Neutrophil (primary cell): ENCODE results near the gene GMDS.

Source experiments
- H3K27ac ChIP-seq: fragments of 200-600 bp; sonication (generic); 2 replicates; pipeline ENCODE4 v1.5.1; 2016; ENCODE audit warnings: mild to moderate bottlenecking, moderate library complexity
- H3K27me3 ChIP-seq: fragments of 200-600 bp; sonication (generic); 2 replicates; pipeline ENCODE4 v1.6.0; 2016; ENCODE audit warnings: mild to moderate bottlenecking
- H3K36me3 ChIP-seq: fragments of 200-600 bp; sonication (generic); 2 replicates; pipeline ENCODE4 v1.5.1; 2017
- H3K4me1 ChIP-seq, 2 experiments: fragments of 200-600 bp in 1 of 2; sonication (generic) in 1 of 2; 1 replicate in 1 of 2; 2 replicates in 1 of 2; pipeline versions ENCODE4 v1.5.1 to v1.6.1; 2013 to 2016; ENCODE audit warnings: low read depth in 1 of 2, low read length in 1 of 2, mild to moderate bottlenecking in 1 of 2, moderate library complexity in 1 of 2; ENCODE audit not compliant: control insufficient read depth in 1 of 2, insufficient read depth in 1 of 2
- H3K4me3 ChIP-seq, 2 experiments: fragments of 200-600 bp in 1 of 2; sonication (generic) in 1 of 2; 1 replicate in 1 of 2; 2 replicates in 1 of 2; pipeline ENCODE4 v1.5.1; 2013 to 2016; ENCODE audit warnings: low read depth in 1 of 2, low read length in 1 of 2, mild to moderate bottlenecking in 1 of 2, moderate library complexity in 1 of 2
- H3K9me3 ChIP-seq: fragments of 200-600 bp; sonication (generic); 2 replicates; pipeline ENCODE4 v1.5.1; 2016
- TF ChIP-seq, protein P1 (sequence below): fragments of 200-600 bp; sonication (generic); IDR thresholded peaks from 2 replicates; pipeline ENCODE4 v1.5.1; 2016; ENCODE audit warnings: antibody characterized with exemption

Gene GMDS

DNA sequence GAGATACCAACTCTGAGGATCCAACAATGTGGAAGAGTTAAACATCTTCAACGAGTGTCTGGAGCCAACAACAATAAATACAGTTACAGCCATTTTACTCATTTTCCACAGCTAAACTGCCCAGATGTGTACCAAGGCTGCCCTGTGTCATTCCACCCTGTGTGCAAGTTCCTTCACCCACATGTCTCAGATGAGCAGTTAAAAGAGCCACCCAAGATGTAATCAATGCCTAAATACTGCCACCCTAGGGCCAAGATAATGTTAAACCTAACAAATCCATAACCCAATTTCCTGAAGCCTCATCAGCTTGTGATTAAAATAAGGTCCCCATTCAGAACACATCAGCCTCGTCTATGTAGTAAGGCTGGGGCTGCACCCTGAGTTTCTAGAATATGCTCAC lies 59.9 kb downstream of the GMDS start:
- H3K27me3 ChIP-seq, result no peaks in the 10 kb centered on the region
- H3K36me3 ChIP-seq, result no peaks in the 10 kb centered on the region
- no peak overlapping the region for H3K4me3 ChIP-seq
- H3K9me3 ChIP-seq, result no peaks in the 10 kb centered on the region
- no peak overlapping the region for H3K27ac ChIP-seq
- no peaks in the 10 kb centered on the region for H3K4me1 ChIP-seq
- TF ChIP-seq, protein P1, sequence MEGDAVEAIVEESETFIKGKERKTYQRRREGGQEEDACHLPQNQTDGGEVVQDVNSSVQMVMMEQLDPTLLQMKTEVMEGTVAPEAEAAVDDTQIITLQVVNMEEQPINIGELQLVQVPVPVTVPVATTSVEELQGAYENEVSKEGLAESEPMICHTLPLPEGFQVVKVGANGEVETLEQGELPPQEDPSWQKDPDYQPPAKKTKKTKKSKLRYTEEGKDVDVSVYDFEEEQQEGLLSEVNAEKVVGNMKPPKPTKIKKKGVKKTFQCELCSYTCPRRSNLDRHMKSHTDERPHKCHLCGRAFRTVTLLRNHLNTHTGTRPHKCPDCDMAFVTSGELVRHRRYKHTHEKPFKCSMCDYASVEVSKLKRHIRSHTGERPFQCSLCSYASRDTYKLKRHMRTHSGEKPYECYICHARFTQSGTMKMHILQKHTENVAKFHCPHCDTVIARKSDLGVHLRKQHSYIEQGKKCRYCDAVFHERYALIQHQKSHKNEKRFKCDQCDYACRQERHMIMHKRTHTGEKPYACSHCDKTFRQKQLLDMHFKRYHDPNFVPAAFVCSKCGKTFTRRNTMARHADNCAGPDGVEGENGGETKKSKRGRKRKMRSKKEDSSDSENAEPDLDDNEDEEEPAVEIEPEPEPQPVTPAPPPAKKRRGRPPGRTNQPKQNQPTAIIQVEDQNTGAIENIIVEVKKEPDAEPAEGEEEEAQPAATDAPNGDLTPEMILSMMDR, result no peak

DNA sequence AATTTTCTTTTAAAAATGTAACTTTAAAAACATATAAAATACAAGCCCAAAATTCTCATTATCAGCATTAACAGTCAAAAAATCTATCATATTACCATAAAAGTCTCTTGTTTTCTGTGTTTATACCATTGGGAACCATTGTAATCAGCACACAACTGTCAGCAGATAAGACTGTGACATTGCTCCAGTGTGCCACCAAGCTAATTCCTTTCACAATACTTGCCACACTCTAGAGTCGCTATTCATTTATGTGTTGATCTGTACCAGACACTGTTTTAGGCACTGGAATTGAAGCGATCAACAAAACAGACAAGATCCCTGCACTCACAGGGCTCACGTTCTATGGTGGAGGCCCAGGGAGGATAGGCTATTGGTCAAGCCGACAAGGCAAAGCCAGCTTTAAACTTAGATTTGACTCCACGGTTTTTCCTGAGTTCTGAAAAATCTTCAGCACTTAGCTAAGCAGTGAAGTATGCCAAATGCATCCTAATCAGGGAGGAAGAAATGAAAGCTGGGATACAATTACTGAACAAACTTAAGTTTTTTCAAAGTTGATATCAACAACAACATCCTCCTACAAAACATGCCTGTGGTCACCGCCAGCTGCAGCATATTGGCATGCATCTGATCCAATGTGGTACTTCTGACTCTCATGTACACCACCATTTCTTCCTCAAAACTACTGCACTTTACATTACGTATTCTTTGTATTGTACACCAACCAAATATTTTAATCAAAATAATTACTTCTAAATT lies 60.5 kb downstream of the GMDS start:
- no peaks in the 10 kb centered on the region for H3K4me1 ChIP-seq
- H3K27me3 ChIP-seq, result no peaks in the 10 kb centered on the region
- H3K27ac ChIP-seq, result no peak overlapping the region
- no peaks in the 10 kb centered on the region for H3K9me3 ChIP-seq
- no peaks in the 10 kb centered on the region for H3K36me3 ChIP-seq
- TF ChIP-seq, protein P1, result no peak
- H3K4me3 ChIP-seq, result no peak overlapping the region

DNA sequence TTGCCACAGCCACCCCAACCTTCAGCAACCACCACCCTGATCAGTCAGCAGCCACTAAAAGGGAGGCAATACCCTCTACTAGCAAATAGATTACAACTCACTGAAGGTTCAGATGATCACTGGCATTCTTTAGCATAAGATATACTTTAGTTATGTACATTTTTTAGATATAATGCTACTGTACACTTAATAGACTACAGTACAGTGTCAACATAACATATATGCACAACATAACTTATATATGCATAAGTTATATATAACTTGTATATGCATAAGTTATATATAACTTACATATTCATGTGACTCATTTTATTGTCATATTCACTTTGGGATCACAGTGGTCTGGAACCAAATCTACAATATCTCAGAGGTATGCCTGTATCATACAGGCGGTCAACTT lies 61.7 kb downstream of the GMDS start:
- H3K27ac ChIP-seq, result no peak overlapping the region
- H3K27me3 ChIP-seq, result no peaks in the 10 kb centered on the region
- no peaks in the 10 kb centered on the region for H3K36me3 ChIP-seq
- no peaks in the 10 kb centered on the region for H3K9me3 ChIP-seq
- no peak overlapping the region for H3K4me3 ChIP-seq
- TF ChIP-seq, protein P1, result no peak
- no peaks in the 10 kb centered on the region for H3K4me1 ChIP-seq

DNA sequence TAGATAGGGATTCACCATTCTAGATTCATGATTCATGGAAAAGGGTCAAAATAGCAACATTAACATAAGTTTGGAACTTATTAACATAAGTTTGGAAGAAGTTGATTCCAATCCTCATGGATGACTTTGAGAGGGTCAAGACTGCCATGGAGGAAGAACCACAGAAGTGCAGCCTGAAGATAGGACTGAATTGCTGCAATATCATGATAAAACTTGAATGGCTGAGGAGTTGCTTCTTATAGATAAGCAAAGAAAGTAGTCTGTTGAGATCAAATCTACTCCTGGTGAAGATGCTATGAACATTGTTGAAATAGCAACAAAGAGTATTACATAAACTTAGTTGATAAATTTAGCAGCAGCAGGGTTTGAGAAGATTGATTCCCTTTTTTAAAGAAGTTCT lies 62.2 kb downstream of the GMDS start:
- no peaks in the 10 kb centered on the region for H3K4me1 ChIP-seq
- H3K27ac ChIP-seq, result no peak overlapping the region
- no peak overlapping the region for H3K4me3 ChIP-seq
- no peaks in the 10 kb centered on the region for H3K36me3 ChIP-seq
- TF ChIP-seq, protein P1, result no peak
- no peaks in the 10 kb centered on the region for H3K9me3 ChIP-seq
- no peaks in the 10 kb centered on the region for H3K27me3 ChIP-seq

DNA sequence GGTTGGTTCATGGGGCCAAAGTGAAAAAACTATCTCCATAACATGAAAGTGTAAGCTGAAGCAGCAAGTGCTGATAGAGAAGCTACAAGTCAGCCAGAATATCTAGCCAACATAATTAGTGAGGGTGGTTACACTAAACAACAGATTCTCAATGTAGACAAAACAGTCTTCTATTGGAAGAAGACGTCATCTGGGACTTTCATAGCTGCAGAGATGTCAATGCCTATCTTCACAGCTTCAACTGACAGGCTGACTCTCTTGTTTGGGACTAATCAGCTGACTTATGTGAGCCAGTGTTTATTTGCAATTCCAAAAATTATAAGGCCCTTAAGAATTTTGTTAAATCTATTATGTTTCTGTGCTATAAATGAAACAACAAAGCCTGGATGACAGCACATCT lies 63.2 kb downstream of the GMDS start:
- H3K36me3 ChIP-seq, result no peaks in the 10 kb centered on the region
- H3K4me1 ChIP-seq, result no peaks in the 10 kb centered on the region
- H3K9me3 ChIP-seq, result no peaks in the 10 kb centered on the region
- H3K27me3 ChIP-seq, result no peaks in the 10 kb centered on the region
- H3K27ac ChIP-seq, result no peak overlapping the region
- TF ChIP-seq, protein P1, result no peak
- no peak overlapping the region for H3K4me3 ChIP-seq
